Measurements from ENCODE around the gene ZC3H7A.
"Not testable (repeated sequence)": the region's sequence is repeated elsewhere in the genome, so short reads cannot be mapped to it uniquely, and the experiment has no call there.

ZC3H7A gene

GRCh38 chr16:11800382-11800718 is 3.3 kb upstream of the ZC3H7A start:
- no peak for DNase-seq

GRCh38 chr16:11799509-11800381 is 2.7 kb upstream of the ZC3H7A start:
- no peak for DNase-seq

DNA sequence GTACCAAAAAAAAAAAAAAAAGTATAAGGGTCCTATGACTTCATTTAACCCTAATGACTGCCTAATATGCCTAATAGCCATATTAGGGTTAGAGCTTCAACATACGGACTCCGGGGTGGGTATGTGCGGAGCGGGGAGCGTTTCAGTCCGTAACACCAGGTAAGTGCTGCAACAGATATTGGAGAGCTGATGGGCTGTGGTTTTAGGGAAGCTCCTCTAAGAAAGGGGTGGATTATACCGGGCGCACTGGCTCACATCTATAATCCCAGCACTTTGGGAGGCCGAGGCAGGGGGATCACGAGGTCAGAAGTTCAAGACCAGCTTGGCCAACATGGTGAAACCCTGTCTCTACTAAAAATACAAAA is 1.9 kb upstream of the ZC3H7A start:
- DNase-seq = no peak

DNA sequence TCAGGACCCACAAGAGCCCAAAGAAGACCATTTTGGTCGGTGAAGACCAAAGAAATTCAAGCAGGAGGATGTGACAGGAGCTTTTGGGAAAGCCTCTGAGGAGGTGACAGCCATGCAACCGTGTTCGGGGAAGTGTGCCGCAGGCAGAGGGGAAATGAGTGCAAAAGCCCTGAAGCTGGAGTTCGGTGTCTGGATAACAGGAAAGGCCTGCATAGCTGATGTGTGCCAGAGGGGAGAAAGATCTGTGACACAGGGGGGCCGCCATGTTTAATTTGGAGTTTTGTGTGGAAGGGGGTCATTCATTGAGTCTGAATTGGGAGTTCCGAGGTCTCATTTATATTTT is 870 bp upstream of the ZC3H7A start:
- no peak for DNase-seq

GRCh38 chr16:11796227-11797165 is 562 bp downstream of the ZC3H7A start:
- no peak for DNase-seq

- DNase-seq = no peak
Measured at GRCh38 chr16:11795887-11796226, 1.2 kb downstream of the ZC3H7A start.

DNA sequence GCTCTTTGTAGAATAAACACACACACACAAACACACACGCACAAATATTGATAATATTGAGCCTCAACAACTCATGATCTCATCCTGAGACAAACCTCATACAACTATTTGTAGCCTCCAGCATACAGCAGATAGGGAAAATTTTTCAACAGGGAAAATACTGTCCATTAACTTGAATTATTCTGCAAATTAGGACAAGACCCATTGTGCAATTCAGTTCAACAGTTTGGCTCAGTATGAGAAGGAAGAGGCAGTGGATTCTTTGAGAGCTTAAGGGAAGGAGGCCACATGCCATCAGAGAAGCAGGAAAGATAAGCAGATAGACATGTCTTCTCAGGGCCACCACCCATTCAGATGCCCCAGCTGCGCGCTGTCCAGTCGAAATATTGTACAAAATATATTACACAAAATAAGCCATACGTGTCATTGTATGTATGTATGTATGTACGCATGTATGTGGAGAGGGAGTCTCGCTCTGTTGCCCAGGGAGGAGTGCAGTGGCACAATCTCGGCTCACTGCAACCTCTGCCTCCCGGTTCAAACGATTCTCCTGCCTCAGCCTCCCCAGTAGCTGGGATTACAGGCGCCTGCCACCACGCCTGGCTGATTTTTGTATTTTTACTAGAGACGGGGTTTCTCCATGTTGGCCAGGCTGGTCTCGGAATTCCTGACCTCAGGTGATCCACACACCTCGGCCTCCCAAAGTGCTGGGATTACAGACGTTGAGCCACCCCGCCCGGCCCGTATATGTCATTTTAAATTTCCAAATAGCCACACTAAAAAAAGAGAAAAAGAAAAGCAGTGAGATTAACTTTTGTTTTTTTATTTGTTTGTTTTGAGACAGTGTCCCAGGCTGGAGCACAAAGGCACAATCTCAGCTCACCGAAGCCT is 1.8 kb downstream of the ZC3H7A start:
- DNase-seq = no peak

DNA sequence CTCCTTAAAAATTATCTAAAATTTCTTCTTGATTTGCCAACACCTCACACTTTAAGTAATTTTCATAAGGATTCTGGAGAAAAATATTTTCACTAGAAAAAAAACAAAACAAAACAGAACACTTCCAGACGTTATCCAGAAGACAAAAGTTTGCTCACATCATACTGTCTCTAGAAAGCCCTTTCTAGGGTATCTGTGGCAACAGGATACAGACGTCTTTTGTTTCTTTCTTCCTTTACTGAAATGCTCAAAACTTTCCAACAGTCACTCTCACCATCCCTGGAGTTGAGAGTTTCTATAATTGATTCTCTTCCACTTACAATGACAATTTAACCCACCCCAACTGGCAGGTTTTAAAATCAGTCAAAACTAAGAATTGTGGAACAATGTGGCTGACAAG is 2.6 kb downstream of the ZC3H7A start:
- no peak for DNase-seq

GRCh38 chr16:11793840-11794239 is 3.2 kb downstream of the ZC3H7A start:
- DNase-seq = no peak

- peak; percentile 97 for DNase-seq
Measured at GRCh38 chr16:11792410-11793241, 4.4 kb downstream of the ZC3H7A start.

- DNase-seq = peak; percentile 35
Measured at GRCh38 chr16:11791144-11791828, 5.8 kb downstream of the ZC3H7A start.

DNA sequence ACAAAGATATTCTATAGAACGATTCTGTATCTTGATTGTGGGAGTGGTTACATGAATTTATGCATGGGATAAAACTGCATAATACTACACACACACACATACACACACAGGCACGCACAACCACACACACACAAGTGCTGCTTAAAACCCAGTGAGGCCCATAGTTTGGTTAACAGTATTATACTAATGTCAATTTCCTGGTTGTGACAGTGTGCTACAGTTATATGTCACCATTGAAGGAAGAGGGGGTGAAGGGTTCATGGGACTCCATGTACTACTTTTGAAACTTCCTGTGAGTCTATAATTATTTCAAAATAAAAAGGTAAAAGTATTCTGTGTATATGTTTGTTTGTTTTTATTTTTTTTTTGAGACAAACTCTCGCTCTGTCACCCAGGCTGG is 8.1 kb downstream of the ZC3H7A start:
- no peak for DNase-seq

DNA sequence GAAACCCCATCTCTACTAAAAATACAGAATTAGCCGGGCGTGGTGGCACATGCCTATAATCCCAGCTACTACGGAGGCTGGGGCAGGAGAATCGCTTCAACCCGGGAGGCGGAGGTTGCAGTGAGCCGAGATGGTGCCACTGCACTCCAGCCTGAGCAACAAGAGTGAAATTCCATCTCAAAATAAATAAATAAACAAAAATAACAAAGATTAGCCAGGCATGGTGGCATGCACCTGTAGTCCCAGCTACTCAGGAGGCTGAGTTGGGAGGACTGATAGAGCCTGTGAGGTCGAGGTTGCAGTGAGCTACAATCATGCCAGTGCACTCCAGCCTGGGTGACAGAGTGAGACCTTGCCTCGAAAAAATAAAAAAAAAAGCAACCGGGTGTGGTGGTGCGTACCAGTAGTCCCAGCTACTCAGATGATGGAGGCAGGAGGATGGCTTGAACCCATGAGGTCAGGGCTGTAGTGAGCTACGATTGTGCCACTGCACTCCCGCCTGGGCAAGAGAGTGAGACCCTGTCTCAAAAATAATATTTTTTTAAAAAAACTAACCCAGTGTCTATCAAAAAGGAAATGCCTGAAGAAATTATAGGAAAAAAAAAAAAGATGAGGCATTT is 12.0 kb downstream of the ZC3H7A start:
- DNase-seq = not testable (repeated sequence)

DNA sequence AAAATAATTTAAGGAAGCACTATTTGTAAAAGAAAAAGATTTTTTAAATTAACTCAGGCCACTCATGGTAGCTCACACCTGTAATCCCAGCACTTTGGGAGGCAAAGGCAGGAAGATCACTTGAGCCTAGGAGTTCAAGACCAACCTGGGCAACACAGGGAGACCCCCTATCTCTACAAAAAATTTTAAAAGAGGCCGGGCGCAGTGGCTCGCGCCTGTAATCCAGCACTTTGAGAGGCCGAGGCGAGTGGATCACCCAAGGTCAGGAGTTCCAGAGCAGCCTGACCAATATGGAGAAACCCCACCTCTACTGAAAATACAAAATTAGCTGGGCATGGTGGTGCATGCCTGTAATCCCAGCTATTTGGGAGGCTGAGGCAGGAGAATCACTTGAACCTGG is 12.7 kb downstream of the ZC3H7A start:
- DNase-seq = not testable (repeated sequence)

GRCh38 chr16:11784038-11784369 is 13.1 kb downstream of the ZC3H7A start:
- DNase-seq = no peak

DNA sequence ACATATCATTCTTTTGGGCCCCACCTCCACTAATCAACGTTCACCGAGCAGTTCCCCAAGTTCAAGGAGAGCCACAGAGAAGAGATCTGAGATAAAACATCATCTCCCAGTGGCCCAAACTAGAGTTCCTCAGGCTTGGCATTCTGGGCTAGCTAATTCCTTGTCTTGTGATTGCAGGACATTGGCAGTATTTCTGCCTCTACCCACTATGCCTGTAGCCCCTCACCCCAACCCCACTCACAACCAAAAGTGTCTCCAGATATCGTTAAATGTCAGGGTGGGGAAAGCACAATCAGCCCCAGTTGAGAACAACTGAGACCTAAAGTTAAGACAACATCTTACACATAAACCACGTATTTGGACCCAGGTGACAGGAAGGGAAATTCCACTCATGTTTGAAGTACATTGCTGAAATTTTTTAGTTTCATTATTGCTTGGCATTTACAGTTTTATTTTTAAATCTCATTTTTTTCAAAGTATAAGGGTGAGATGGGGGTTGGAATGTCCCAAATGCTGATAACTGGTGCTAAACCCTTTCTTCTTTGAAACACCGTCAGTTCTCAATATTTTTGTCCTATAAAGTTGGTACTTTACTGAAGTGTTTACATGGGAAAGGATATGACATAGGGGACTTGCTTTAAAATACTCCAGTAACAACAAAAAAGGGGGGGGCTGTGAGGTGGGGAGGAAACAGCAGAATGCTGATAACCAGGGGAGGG is 13.6 kb downstream of the ZC3H7A start:
- DNase-seq = no peak

DNA sequence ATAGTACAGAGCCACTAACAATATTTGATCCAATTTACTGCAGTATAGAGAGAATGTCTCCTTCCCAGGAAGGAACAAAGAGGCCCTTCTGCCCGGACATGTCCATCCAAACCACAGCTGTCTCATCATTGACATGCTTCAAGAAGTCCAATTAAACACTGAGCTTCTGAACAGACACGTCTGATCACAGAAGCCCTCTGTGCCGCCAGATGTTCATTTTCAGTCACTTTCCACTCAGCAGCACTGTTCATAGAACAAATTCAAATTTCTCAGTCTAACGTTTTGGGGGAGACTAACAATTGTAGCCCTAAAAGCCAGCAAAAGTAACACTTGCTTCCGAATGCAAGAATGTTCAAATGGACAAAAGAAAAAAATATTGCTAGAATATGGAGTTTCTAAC is 15.3 kb downstream of the ZC3H7A start:
- DNase-seq = peak; percentile 31

DNA sequence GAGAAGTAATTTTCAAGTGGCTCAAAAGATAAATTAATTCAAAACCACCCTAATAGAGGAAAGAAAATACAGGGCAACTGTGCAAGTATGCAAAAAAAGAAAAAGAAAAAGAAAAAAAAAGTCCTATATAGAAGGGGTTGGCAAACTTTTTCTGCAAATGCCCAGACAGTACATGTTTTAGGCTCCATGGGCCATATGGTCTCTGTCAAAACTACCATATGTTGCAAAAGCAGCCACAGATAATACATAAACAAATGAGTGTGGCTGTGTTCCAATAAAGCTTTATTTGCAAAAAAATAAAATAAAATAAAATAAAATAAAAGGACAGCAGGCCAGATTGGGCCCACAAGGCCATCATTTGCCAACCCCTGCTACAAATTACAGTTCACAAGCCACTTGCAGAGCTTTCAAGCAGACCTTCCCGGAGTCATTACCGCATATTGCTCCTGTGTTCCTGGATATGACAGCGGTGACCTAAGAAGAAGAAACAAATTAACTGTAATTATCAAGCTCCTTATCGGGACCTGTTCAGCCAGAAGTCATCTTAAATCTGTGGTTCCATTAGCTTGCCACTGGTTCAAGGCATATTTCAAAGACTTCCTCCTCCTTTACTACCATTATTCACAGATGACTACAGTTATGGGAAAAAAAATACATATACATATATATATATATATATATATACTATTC is 15.9 kb downstream of the ZC3H7A start:
- no peak for DNase-seq

- DNase-seq = no peak
Measured at GRCh38 chr16:11779074-11779473, 18.0 kb downstream of the ZC3H7A start.

DNA sequence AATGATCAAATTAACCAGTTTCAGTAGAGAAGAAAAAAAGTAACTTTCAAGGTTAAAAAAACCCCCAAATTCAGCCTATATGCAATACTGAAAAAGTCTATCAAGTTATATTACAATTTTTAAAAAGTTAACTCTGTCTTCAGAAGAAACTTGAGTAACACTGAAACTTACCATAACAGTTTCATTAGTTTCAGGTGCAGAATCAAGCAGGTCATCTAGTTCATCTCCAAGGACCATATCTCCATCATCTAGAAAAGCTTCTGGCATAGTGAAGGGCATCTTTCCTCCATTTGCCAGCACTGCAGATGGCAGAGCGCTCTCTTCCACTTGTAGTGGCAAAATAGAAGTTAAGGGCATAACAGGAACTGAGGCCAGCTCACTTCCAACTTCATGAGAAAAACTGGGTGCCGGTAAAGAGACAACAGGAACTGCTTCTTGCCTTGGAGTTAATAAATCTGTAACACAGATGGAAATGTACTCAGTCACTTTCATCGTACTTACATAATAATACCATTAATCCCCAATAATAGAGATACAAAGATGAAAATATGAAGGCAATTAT is 22.9 kb downstream of the ZC3H7A start:
- no peak for DNase-seq
